ENCODE measurements around the gene FSTL4. TPM values are rescaled to one million over a fixed set of nuclear protein-coding genes. Genes with fewer than 3 reads are reported as not detected.

Gene FSTL4
- total RNA-seq, 2 donors from 2014 or later = 0.26 to 1.3 TPM

- intact Hi-C loops (cut with DNase I) = no loop called here
These were observed 290.4 kb downstream of the FSTL4 start for GRCh38 chr5:133321833-133322420.

GRCh38 chr5:133321286-133321832 lies 291.0 kb downstream of the FSTL4 start:
- TF ChIP-seq CTCF (IDR thresholded peaks at IDR 0.05) (no peak), POLR2A (IDR thresholded peaks at IDR 0.05) (no peak)
- peaks cover 9% of the 10 kb centered on the region for H3K4me1 ChIP-seq
- 90% methylated on average over 13 of the region's 13 CpGs for WGBS, 2 donors

More at GRCh38 chr5:133321833-133322420, 290.4 kb downstream of the FSTL4 start:
- Histone ChIP-seq H3K36me3 (replicated peaks in 1 of 2; ENCODE audit: insufficient read depth in 1 of 2, low read depth in 2 of 2) (no peaks in the 10 kb centered on the region), H3K4me1 (peaks cover 9% of the 10 kb centered on the region), H3K9me3 (no peaks in the 10 kb centered on the region), H3K4me3 (no peak overlapping the region), H3K27me3 (no peaks in the 10 kb centered on the region), H3K27ac (no peak overlapping the region)
- peak in 2 of 4 donors; percentile 15 to 32 for DNase-seq
- no peak for ATAC-seq
- WGBS, 2 donors = 57 to 59% methylated on average over 6 of the region's 6 CpGs
- TF ChIP-seq CTCF (IDR thresholded peaks at IDR 0.05) = no peak
- no peak for TF ChIP-seq POLR2A (IDR thresholded peaks at IDR 0.05)

GRCh38 chr5:133319905-133320520 lies 292.3 kb downstream of the FSTL4 start:
- intact Hi-C loops (cut with DNase I) = no loop called here
- ATAC-seq = no peak
- WGBS, 2 donors = 70 to 72% methylated on average over 5 of the region's 5 CpGs
- Histone ChIP-seq H3K27ac (no peak overlapping the region), H3K4me1 (peaks cover 9% of the 10 kb centered on the region), H3K4me3 (no peak overlapping the region), H3K9me3 (no peaks in the 10 kb centered on the region), H3K36me3 (replicated peaks in 1 of 2; ENCODE audit: insufficient read depth in 1 of 2, low read depth in 2 of 2) (no peaks in the 10 kb centered on the region), H3K27me3 (no peaks in the 10 kb centered on the region)
- no peak for DNase-seq
- TF ChIP-seq CTCF (IDR thresholded peaks at IDR 0.05) = peak in 1 of 7 experiments; percentile 13
- no peak for TF ChIP-seq POLR2A (IDR thresholded peaks at IDR 0.05)

More at GRCh38 chr5:133321286-133321832, 291.0 kb downstream of the FSTL4 start:
- Histone ChIP-seq H3K36me3 (replicated peaks in 1 of 2; ENCODE audit: insufficient read depth in 1 of 2, low read depth in 2 of 2) (no peaks in the 10 kb centered on the region), H3K4me3 (no peak overlapping the region), H3K27me3 (no peaks in the 10 kb centered on the region), H3K9me3 (no peaks in the 10 kb centered on the region), H3K27ac (no peak overlapping the region)
- no peak for ATAC-seq
- no peak for DNase-seq
- intact Hi-C loops (cut with DNase I) = no loop called here

- H3K9me3 ChIP-seq = no peaks in the 10 kb centered on the region
- H3K27ac ChIP-seq = no peak overlapping the region
- 76 to 85% methylated on average over 5 of the region's 5 CpGs for WGBS, 2 donors
- no peak for TF ChIP-seq POLR2A (IDR thresholded peaks at IDR 0.05)
- no peak overlapping the region for H3K4me3 ChIP-seq
- intact Hi-C loops (cut with DNase I) = no loop called here
- no peaks in the 10 kb centered on the region for H3K27me3 ChIP-seq
- H3K4me1 ChIP-seq = peaks cover 8% of the 10 kb centered on the region
- DNase-seq = no peak
- ATAC-seq = no peak
- no peaks in the 10 kb centered on the region for H3K36me3 ChIP-seq (replicated peaks in 1 of 2; ENCODE audit: insufficient read depth in 1 of 2, low read depth in 2 of 2)
These were observed 293.1 kb downstream of the FSTL4 start for GRCh38 chr5:133319244-133319643.

GRCh38 chr5:133317558-133317957 lies 294.8 kb downstream of the FSTL4 start:
- no peak for ATAC-seq
- Histone ChIP-seq H3K36me3 (replicated peaks in 1 of 2; ENCODE audit: insufficient read depth in 1 of 2, low read depth in 2 of 2) (no peaks in the 10 kb centered on the region), H3K9me3 (no peaks in the 10 kb centered on the region), H3K4me3 (no peak overlapping the region), H3K4me1 (no peaks in the 10 kb centered on the region), H3K27ac (no peak overlapping the region), H3K27me3 (no peaks in the 10 kb centered on the region)
- WGBS, 2 donors = 50 to 100% methylated on average over 1 of the region's 1 CpG
- intact Hi-C loops (cut with DNase I) = no loop called here
- TF ChIP-seq POLR2A (IDR thresholded peaks at IDR 0.05) (no peak), CTCF (IDR thresholded peaks at IDR 0.05) (no peak)
- no peak for DNase-seq

Measured in body of pancreas (tissue), 4 donors.